ENCODE measurements around the gene RGS19. TPM values are rescaled to one million over a fixed set of nuclear protein-coding genes. Genes with fewer than 3 reads are reported as not detected.

Gene RGS19
- total RNA-seq, 3 donors from 2014 or later, result 4.7 to 6.9 (median 6.5) TPM

GRCh38 chr20:64065062-64065973 is 14.0 kb downstream of the RGS19 start:
- no peaks in the 10 kb centered on the region for H3K9me3 ChIP-seq
- no peaks in the 10 kb centered on the region for H3K36me3 ChIP-seq (ENCODE audit: low read depth)
- intact Hi-C loops (cut with DNase I, micrococcal nuclease), result no loop called here
- no peak for DNase-seq
- no peak for TF ChIP-seq CTCF (IDR thresholded peaks at IDR 0.05)
- no peak overlapping the region for H3K4me3 ChIP-seq
- no peak for ATAC-seq
- peaks cover 4% of the 10 kb centered on the region for H3K4me1 ChIP-seq (ENCODE audit: low read depth)

- DNase-seq (no peak), ATAC-seq (no peak)
- Histone ChIP-seq H3K4me3 (no peak overlapping the region), H3K36me3 (ENCODE audit: low read depth) (no peaks in the 10 kb centered on the region), H3K4me1 (ENCODE audit: low read depth) (peaks cover 4% of the 10 kb centered on the region), H3K9me3 (no peaks in the 10 kb centered on the region)
- no peak for TF ChIP-seq CTCF (IDR thresholded peaks at IDR 0.05)
- intact Hi-C loops (cut with DNase I, micrococcal nuclease), result no loop called here
Measured at GRCh38 chr20:64064145-64064698, 15.1 kb downstream of the RGS19 start.

- Histone ChIP-seq H3K4me3 (peak overlapping the region; percentile 42), H3K4me1 (ENCODE audit: low read depth) (peaks cover 4% of the 10 kb centered on the region), H3K9me3 (no peaks in the 10 kb centered on the region), H3K36me3 (ENCODE audit: low read depth) (no peaks in the 10 kb centered on the region)
- intact Hi-C loops (cut with DNase I, micrococcal nuclease), result no loop called here
- DNase-seq (no peak), ATAC-seq (no peak)
- TF ChIP-seq CTCF (IDR thresholded peaks at IDR 0.05), result no peak
Measured at GRCh38 chr20:64063389-64064144, 15.8 kb downstream of the RGS19 start.

GRCh38 chr20:64062596-64063388 is 16.5 kb downstream of the RGS19 start, which contains the start of gene TCEA2:
TSS of gene TCEA2 (plus strand) at chr20:64063198. CDS start at chr20:64063313, 115 bp downstream.
- peak; percentile 96 for ATAC-seq
- Histone ChIP-seq H3K36me3 (ENCODE audit: low read depth) (no peaks in the 10 kb centered on the region), H3K9me3 (no peaks in the 10 kb centered on the region), H3K4me1 (ENCODE audit: low read depth) (peaks cover 4% of the 10 kb centered on the region), H3K4me3 (peak within 1 kb of the TSS; percentile 42)
- DNase-seq, result peak; percentile 97
- intact Hi-C loops (cut with DNase I, micrococcal nuclease), result no loop called here
- TF ChIP-seq CTCF (IDR thresholded peaks at IDR 0.05), result no peak

GRCh38 chr20:64062276-64062595 is 17.1 kb downstream of the RGS19 start:
- Histone ChIP-seq H3K9me3 (no peaks in the 10 kb centered on the region), H3K4me3 (no peak overlapping the region), H3K36me3 (ENCODE audit: low read depth) (no peaks in the 10 kb centered on the region), H3K4me1 (ENCODE audit: low read depth) (peaks cover 4% of the 10 kb centered on the region)
- TF ChIP-seq CTCF (IDR thresholded peaks at IDR 0.05), result no peak
- intact Hi-C loops (cut with DNase I, micrococcal nuclease), result no loop called here
- no peak for ATAC-seq
- DNase-seq, result no peak
